SK-N-SH treated with all-trans-retinoic acid at 6 μM for 48 hours (cell line): ENCODE data around the gene B4GALNT4.

Experiments used
- ATAC-seq: fragments of 200-7000 bp; cut with Tn5 transposase; 3 replicates; pipeline ENCODE4 v1.9.1; 2020; ENCODE audit warnings: mild to moderate bottlenecking, moderate library complexity
- BACH2 ChIP-seq: fragments of 250-450 bp; sonication (Bioruptor Pico); IDR thresholded peaks from 2 replicates; pipeline ENCODE4 v1.9.0; 2021; ENCODE audit warnings: mild to moderate bottlenecking, borderline replicate concordance
- CREB5 ChIP-seq: fragments of 250-450 bp; sonication (Bioruptor Pico); IDR thresholded peaks from 2 replicates; pipeline ENCODE4 v1.5.1; 2020; ENCODE audit warnings: low read depth, mild to moderate bottlenecking, moderate library complexity
- CSDC2 ChIP-seq: fragments of 250-450 bp; sonication (Bioruptor Pico); IDR thresholded peaks from 2 replicates; pipeline ENCODE4 v1.5.0; 2020; ENCODE audit warnings: mild to moderate bottlenecking, moderate library complexity
- CSRNP3 ChIP-seq: fragments of 250-450 bp; sonication (Bioruptor Pico); IDR thresholded peaks from 2 replicates; pipeline ENCODE4 v1.5.1; 2021; ENCODE audit warnings: mild to moderate bottlenecking, moderate library complexity
- ESRRG ChIP-seq: fragments of 250-450 bp; sonication (Bioruptor Pico); IDR thresholded peaks from 2 replicates; pipeline ENCODE4 v1.6.1; 2021; ENCODE audit warnings: mild to moderate bottlenecking
- GLIS3 ChIP-seq: fragments of 250-450 bp; sonication (Bioruptor Pico); IDR thresholded peaks from 2 replicates; pipeline ENCODE4 v1.5.0; 2020; ENCODE audit warnings: mild to moderate bottlenecking, moderate library complexity
- ISL1 ChIP-seq: fragments of 250-450 bp; sonication (Bioruptor Pico); IDR thresholded peaks from 2 replicates; pipeline ENCODE4 v2.1.2; 2022; ENCODE audit warnings: mild to moderate bottlenecking, moderate library complexity
- OSR1 ChIP-seq: fragments of 250-450 bp; sonication (Bioruptor Pico); IDR thresholded peaks from 2 replicates; pipeline ENCODE4 v1.8.0; 2022; ENCODE audit warnings: moderate library complexity, mild to moderate bottlenecking, inconsistent platforms
- PATZ1 ChIP-seq: fragments of 250-450 bp; sonication (Bioruptor Pico); IDR thresholded peaks from 2 replicates; pipeline ENCODE4 v1.8.0; 2020; ENCODE audit warnings: mild to moderate bottlenecking, moderate library complexity, borderline replicate concordance
- POU6F1 ChIP-seq: fragments of 250-450 bp; sonication (Bioruptor Pico); IDR thresholded peaks from 2 replicates; pipeline ENCODE4 v1.8.0; 2021; ENCODE audit warnings: low read depth, mild to moderate bottlenecking, moderate library complexity, borderline replicate concordance
- RARB ChIP-seq: fragments of 250-450 bp; sonication (Bioruptor Pico); IDR thresholded peaks from 2 replicates; pipeline ENCODE4 v1.8.0; 2021; ENCODE audit warnings: mild to moderate bottlenecking, moderate library complexity
- SNAI2 ChIP-seq: fragments of 250-450 bp; sonication (Bioruptor Pico); IDR thresholded peaks from 2 replicates; pipeline ENCODE4 v1.5.0; 2020; ENCODE audit warnings: mild to moderate bottlenecking, moderate library complexity
- TCF4 ChIP-seq: fragments of 250-450 bp; sonication (Bioruptor Pico); IDR thresholded peaks from 2 replicates; pipeline ENCODE4 v1.8.0; 2021; ENCODE audit warnings: mild to moderate bottlenecking, moderate library complexity, borderline replicate concordance
- TOX ChIP-seq: fragments of 250-450 bp; sonication (Bioruptor Pico); IDR thresholded peaks from 2 replicates; pipeline ENCODE4 v1.8.0; 2021; ENCODE audit warnings: mild to moderate bottlenecking, moderate library complexity, borderline replicate concordance
- TSHZ2 ChIP-seq: fragments of 250-450 bp; sonication (Bioruptor Pico); IDR thresholded peaks from 2 replicates; pipeline ENCODE4 v1.5.0; 2020; ENCODE audit warnings: mild to moderate bottlenecking, moderate library complexity
- ZC3H10 ChIP-seq: fragments of 250-450 bp; sonication (Bioruptor Pico); IDR thresholded peaks from 2 replicates; pipeline ENCODE4 v1.5.1; 2021; ENCODE audit warnings: mild to moderate bottlenecking, moderate library complexity
- ZFP3 ChIP-seq: fragments of 250-450 bp; sonication (Bioruptor Pico); IDR thresholded peaks from 2 replicates; pipeline ENCODE4 v1.5.0; 2020; ENCODE audit warnings: mild to moderate bottlenecking, moderate library complexity
- ZFP30 ChIP-seq: fragments of 450-650 bp; formaldehyde crosslinking; IDR thresholded peaks from 2 replicates; pipeline ENCODE4 v1.5.0; 2022; ENCODE audit warnings: mild to moderate bottlenecking, moderate library complexity
- ZNF565 ChIP-seq: fragments of 450-650 bp; formaldehyde crosslinking; conservative IDR thresholded peaks from 2 replicates; pipeline ENCODE4 v1.5.0; 2020; ENCODE audit warnings: low read depth, mild to moderate bottlenecking, moderate library complexity
- ZNF70 ChIP-seq: fragments of 450-650 bp; formaldehyde crosslinking; IDR thresholded peaks from 2 replicates; pipeline ENCODE4 v1.5.0; 2020; ENCODE audit warnings: mild to moderate bottlenecking, moderate library complexity
- ZNF8 ChIP-seq: fragments of 450-650 bp; formaldehyde crosslinking; IDR thresholded peaks from 2 replicates; pipeline ENCODE4 v1.5.0; 2020; ENCODE audit warnings: mild to moderate bottlenecking, moderate library complexity

B4GALNT4 gene

GRCh38 chr11:429391-429790, 60.1 kb downstream of the B4GALNT4 start:
- TF ChIP-seq ZC3H10 (CRISPR knock-in tag) (no peak), SNAI2 (CRISPR knock-in tag) (no peak), CSRNP3 (CRISPR knock-in tag) (no peak), ESRRG (CRISPR knock-in tag) (no peak), OSR1 (CRISPR knock-in tag) (no peak), POU6F1 (CRISPR knock-in tag) (no peak), TOX (CRISPR knock-in tag) (no peak), ZFP30 (no peak), ZNF565 (CRISPR knock-in tag) (no peak), CSDC2 (CRISPR knock-in tag) (no peak), TSHZ2 (CRISPR knock-in tag) (no peak), PATZ1 (CRISPR knock-in tag) (no peak), ZFP3 (CRISPR knock-in tag) (no peak), GLIS3 (no peak), TCF4 (CRISPR knock-in tag) (no peak), ZNF70 (CRISPR knock-in tag) (no peak), RARB (CRISPR knock-in tag) (no peak), CREB5 (CRISPR knock-in tag) (no peak)
- peak; percentile 18; the same call in 2 of the 3 replicates for ATAC-seq

- ATAC-seq, result peak; percentile 42
- TF ChIP-seq PATZ1 (CRISPR knock-in tag) (no peak), ZNF8 (CRISPR knock-in tag) (no peak), GLIS3 (no peak), CSRNP3 (CRISPR knock-in tag) (no peak), POU6F1 (CRISPR knock-in tag) (no peak), ZNF565 (CRISPR knock-in tag) (no peak), ISL1 (CRISPR knock-in tag) (no peak), RARB (CRISPR knock-in tag) (no peak), TCF4 (CRISPR knock-in tag) (no peak), BACH2 (no peak), ESRRG (CRISPR knock-in tag) (no peak), ZFP3 (CRISPR knock-in tag) (no peak), TOX (CRISPR knock-in tag) (no peak)
- TF ChIP-seq, all 23 proteins: peak for 0
Measured at GRCh38 chr11:429931-430456, 60.7 kb downstream of the B4GALNT4 start.
